IMR-90 (cell line): ENCODE measurements around the gene ASB1. TPM values are rescaled to one million over a fixed set of nuclear protein-coding genes. Genes with fewer than 3 reads are reported as not detected.

ENCODE experiments used
- ATAC-seq: fragments of 200-7000 bp; cut with Tn5 transposase; 2 replicates; pipeline ENCODE4 v1.9.1; 2020; ENCODE audit warnings: low read depth, mild to moderate bottlenecking, moderate library complexity
- BruUV-seq: library from RNA; stranded (reverse); fragments of 400-500 nt; replicated peaks from 2 replicates; lab custom pipeline; 2021; lab: Mats Ljungman, UMichigan
- CTCF ChIA-PET: fragments of 300-600 bp; formaldehyde crosslinking; extraction: SDS; loops from one replicate; lab custom pipeline; 2021; ENCODE audit warnings: antibody characterized with exemption; lab: Yijun Ruan, JAX
- POLR2A ChIA-PET: fragments of 300-600 bp; sonication (Branson Sonifier 250); formaldehyde crosslinking; loops from one replicate; lab custom pipeline; 2022; ENCODE audit warnings: antibody characterized with exemption; ENCODE audit not compliant: unreplicated experiment; lab: Charles Lee
- DNase-seq: peaks from one replicate; pipeline ENCODE4 v3.0.0; 2013
- H2AFZ ChIP-seq: replicated peaks from 2 replicates; pipeline ENCODE3; 2013; ENCODE audit warnings: low read length, mild to moderate bottlenecking; ENCODE audit not compliant: poor library complexity
- H2AK5ac ChIP-seq: 2 replicates; pipeline ENCODE4 v1.6.1; 2013; ENCODE audit warnings: low read depth, low read length, inconsistent platforms
- H2AK9ac ChIP-seq: replicated peaks from 2 replicates; pipeline ENCODE3; 2013; ENCODE audit warnings: mild to moderate bottlenecking, low read depth, low read length, moderate library complexity; ENCODE audit not compliant: poor library complexity
- H2BK120ac ChIP-seq: 2 replicates; pipeline ENCODE4 v1.6.1; 2013; ENCODE audit warnings: low read depth, low read length, inconsistent platforms
- H2BK15ac ChIP-seq: 3 replicates; pipeline ENCODE4 v1.6.1; 2013; ENCODE audit warnings: low read depth, low read length, inconsistent platforms
- H2BK20ac ChIP-seq: 2 replicates; pipeline ENCODE4 v1.6.1; 2013; ENCODE audit warnings: low read depth, mild to moderate bottlenecking, inconsistent platforms, low read length, moderate library complexity
- H2BK5ac ChIP-seq: 2 replicates; pipeline ENCODE4 v1.6.1; 2013; ENCODE audit warnings: mild to moderate bottlenecking, low read depth, low read length, inconsistent platforms; ENCODE audit not compliant: poor library complexity, severe bottlenecking
- H3K14ac ChIP-seq: replicated peaks from 2 replicates; pipeline ENCODE4 v1.6.1; 2013; ENCODE audit warnings: low read depth, low read length, inconsistent platforms
- H3K18ac ChIP-seq: 2 replicates; pipeline ENCODE4 v1.6.1; 2013; ENCODE audit warnings: low read depth, low read length, control low read depth
- H3K23ac ChIP-seq: 2 replicates; pipeline ENCODE4 v1.6.1; 2013; ENCODE audit warnings: low read depth, low read length, inconsistent platforms
- H3K27ac ChIP-seq: 2 replicates; pipeline ENCODE4 v1.5.1; 2013; ENCODE audit warnings: mild to moderate bottlenecking, control low read depth, low read length; ENCODE audit not compliant: insufficient read depth
- H3K27me3 ChIP-seq: 2 replicates; pipeline ENCODE4 v1.6.1; 2013; ENCODE audit warnings: low read length; ENCODE audit not compliant: control insufficient read depth, insufficient read depth
- H3K36me3 ChIP-seq: 2 replicates; pipeline ENCODE4 v1.6.1; 2013; ENCODE audit warnings: low read length, mixed read lengths; ENCODE audit not compliant: control insufficient read depth, insufficient read depth
- H3K4ac ChIP-seq: 2 replicates; pipeline ENCODE4 v1.6.1; 2013; ENCODE audit warnings: low read depth, low read length, inconsistent platforms
- H3K4me1 ChIP-seq: 2 replicates; pipeline ENCODE4 v1.6.1; 2013; ENCODE audit warnings: low read length, mixed read lengths; ENCODE audit not compliant: control insufficient read depth, insufficient read depth
- H3K4me2 ChIP-seq: 2 replicates; pipeline ENCODE4 v1.6.1; 2013; ENCODE audit warnings: low read depth, mild to moderate bottlenecking, control low read depth, low read length, moderate library complexity
- H3K4me3 ChIP-seq: 2 replicates; pipeline ENCODE4 v1.5.1; 2013; ENCODE audit warnings: low read depth, mild to moderate bottlenecking, control low read depth, low read length, moderate library complexity; ENCODE audit not compliant: insufficient read depth
- H3K56ac ChIP-seq: 2 replicates; pipeline ENCODE4 v1.6.1; 2013; ENCODE audit warnings: low read length, inconsistent platforms; ENCODE audit not compliant: insufficient read depth; ENCODE audit errors: extremely low read depth
- H3K79me1 ChIP-seq, 2 experiments: 2 replicates each; pipeline ENCODE4 v1.6.1; 2013; ENCODE audit warnings: low read length in 2 of 2, inconsistent platforms in 1 of 2, low read depth in 1 of 2
- H3K9ac ChIP-seq: 2 replicates; pipeline ENCODE4 v1.6.1; 2013; ENCODE audit warnings: low read depth, low read length, control low read depth
- H3K9me1 ChIP-seq: 2 replicates; pipeline ENCODE4 v1.6.1; 2013; ENCODE audit warnings: low read length, inconsistent platforms; ENCODE audit not compliant: insufficient read depth
- H3K9me3 ChIP-seq: 2 replicates; pipeline ENCODE4 v1.6.1; 2013; ENCODE audit warnings: low read length; ENCODE audit not compliant: control insufficient read depth, insufficient read depth
- H4K20me1 ChIP-seq: 2 replicates; pipeline ENCODE4 v1.6.1; 2013; ENCODE audit warnings: low read length, inconsistent platforms; ENCODE audit not compliant: insufficient read depth
- H4K5ac ChIP-seq: 2 replicates; pipeline ENCODE4 v1.6.1; 2013; ENCODE audit warnings: mild to moderate bottlenecking, low read depth, low read length, control low read depth
- H4K8ac ChIP-seq, 2 experiments: 2 replicates each; pipeline ENCODE4 v1.6.1; 2013; ENCODE audit warnings: low read depth in 2 of 2, low read length in 2 of 2, control low read depth in 1 of 2, inconsistent platforms in 1 of 2
- H4K91ac ChIP-seq: 2 replicates; pipeline ENCODE4 v1.6.1; 2013; ENCODE audit warnings: low read depth, low read length, inconsistent platforms; ENCODE audit not compliant: insufficient read depth
- BHLHE40 ChIP-seq: fragments of 150-350 bp; IDR thresholded peaks from 2 replicates; pipeline ENCODE4 v1.6.1; 2016; ENCODE audit warnings: mild to moderate bottlenecking, low read depth, low read length
- CHD1 ChIP-seq: IDR thresholded peaks from 2 replicates; pipeline ENCODE4 v1.6.1; 2012; ENCODE audit warnings: low read depth, low read length, improper control_type of control experiment
- ELK1 ChIP-seq: fragments of 150-350 bp; IDR thresholded peaks from 2 replicates; pipeline ENCODE4 v1.6.1; 2016; ENCODE audit warnings: low read depth, mild to moderate bottlenecking, low read length, moderate library complexity, borderline replicate concordance
- MAZ ChIP-seq: IDR thresholded peaks from 2 replicates; pipeline ENCODE4 v1.6.1; 2012; ENCODE audit warnings: low read depth, mild to moderate bottlenecking, low read length, improper control_type of control experiment, moderate library complexity, borderline replicate concordance
- SMC3 ChIP-seq: fragments of 150-350 bp; IDR thresholded peaks from 2 replicates; pipeline ENCODE4 v1.6.1; 2016; ENCODE audit warnings: low read depth, mild to moderate bottlenecking, antibody characterized with exemption, low read length, moderate library complexity
- WGBS, 2 experiments: methylation state at CpG; one replicate each; pipeline versions ENCODE4 v1.1.5 to v1.1.7; 2013; ENCODE audit warnings: missing lambda C conversion rate in 2 of 2; ENCODE audit not compliant: insufficient read length in 1 of 2; ENCODE audit errors: extremely low coverage in 2 of 2; 5-methylcytosine and 5-hydroxymethylcytosine counted together
- dilution Hi-C: fragments of 300-500 bp; cut with HindIII; formaldehyde crosslinking; loops from one replicate; pipeline ENCODE4 v1.14.3; 2018; ENCODE audit warnings: low sequenced_read_pairs; ENCODE audit not compliant: unreplicated experiment
- in situ Hi-C: fragments of 300-500 bp; cut with MboI; formaldehyde crosslinking; loops from 3 replicates; pipeline ENCODE4 v1.14.3; 2019; ENCODE audit warnings: low sequenced_read_pairs, inconsistent platforms, mixed read lengths
- intact Hi-C: fragments of 100-400 bp; cut with micrococcal nuclease; formaldehyde crosslinking; loops from 2 replicates; pipeline ENCODE4 v1.10.0; 2022
- polyA plus RNA-seq, 3 experiments: library from polyadenylated mRNA; depleted of rRNA; stranded (reverse); fragments of >200 nt; gene quantifications; 2 replicates each; pipeline ENCODE4 v1.2.3, GENCODE V29; 2012; ENCODE audit warnings: low replicate concordance in 1 of 3
- total RNA-seq: library from RNA; depleted of rRNA; stranded (reverse); fragments of >200 nt; gene quantifications from 2 replicates; pipeline ENCODE4 v1.2.3, GENCODE V29; 2012

The ASB1 gene
- total and polyA plus RNA-seq, 2 of the 4 experiments (the other 2 are of a cell fraction) = 23.5 to 37.3 TPM

- Histone ChIP-seq H2AK9ac (no peak overlapping the region), H2BK15ac (no peak overlapping the region), H3K79me1 (0 out of 4 replicates have a peak, but pooled peaks cover 0 to 2% of the 10 kb centered on the region in 2 experiments), H3K27me3 (no peaks in the 10 kb centered on the region), H3K4ac (no peak overlapping the region), H4K5ac (no peak overlapping the region), H2AK5ac (no peak overlapping the region), H3K56ac (no peak overlapping the region), H2BK120ac (peak overlapping the region; percentile 26; the same call in 1 of the 2 replicates), H4K20me1 (no peaks in the 10 kb centered on the region), H3K36me3 (no peaks in the 10 kb centered on the region), H3K4me2 (peak overlapping the region; percentile 33; the same call in 1 of the 2 replicates), H3K14ac (no peak overlapping the region), H3K18ac (no peak overlapping the region; the same call in 1 of the 2 replicates), H3K27ac (no peak overlapping the region), H3K4me1 (peaks cover 16% of the 10 kb centered on the region), H3K23ac (no peak overlapping the region), H4K8ac (no peak overlapping the region), H3K9me1 (peaks cover 8% of the 10 kb centered on the region; the same call in 1 of the 2 replicates), H2AFZ (no peak overlapping the region), H3K9me3 (no peaks in the 10 kb centered on the region; the same call in 1 of the 2 replicates), H4K91ac (no peak overlapping the region), H3K9ac (no peak overlapping the region), H2BK20ac (no peak overlapping the region), H2BK5ac (peak overlapping the region; percentile 81), H3K4me3 (no peak overlapping the region)
- in situ Hi-C loops = no loop called here
- ChIA-PET CTCF (no interaction called here), POLR2A (no interaction called here)
- intact Hi-C loops = no loop called here
- no peak for TF ChIP-seq SMC3
- TF ChIP-seq BHLHE40 = no peak
- no peak for TF ChIP-seq CHD1
- no peak for TF ChIP-seq ELK1
- no peak for TF ChIP-seq MAZ
- no CpG with 5 or more reads among the region's 2 CpGs for WGBS, 2 experiments
- peak; percentile 60 for DNase-seq
- no TSS peak for BruUV-seq
- peak; percentile 53 for ATAC-seq
- dilution Hi-C loops = no loop called here
These were observed 7.7 kb upstream of the ASB1 start for GRCh38 chr2:238418999-238419546.
